Panc1 (cell line): ENCODE results near the gene SYN1. TPM values are rescaled to one million over a fixed set of nuclear protein-coding genes. Genes with fewer than 3 reads are reported as not detected.

Source experiments
- ATAC-seq: fragments of 200-7000 bp; cut with Tn5 transposase; 2 replicates; pipeline ENCODE4 v1.9.1; 2020; ENCODE audit warnings: mild to moderate bottlenecking, moderate library complexity
- BruUV-seq: library from RNA; stranded (reverse); fragments of 400-500 nt; replicated peaks from 2 replicates; lab custom pipeline; 2021; lab: Mats Ljungman, UMichigan
- CTCF ChIA-PET: fragments of 300-600 bp; sonication (Branson Sonifier 250); formaldehyde crosslinking; loops from one replicate; lab custom pipeline; 2022; ENCODE audit warnings: antibody characterized with exemption; lab: Charles Lee
- POLR2A ChIA-PET: fragments of 300-600 bp; sonication (Branson Sonifier 250); formaldehyde crosslinking; loops from one replicate; lab custom pipeline; 2022; ENCODE audit warnings: antibody characterized with exemption; lab: Charles Lee
- DNase-seq: peaks from one replicate; pipeline ENCODE4 v3.0.0-alpha.2; 2010; ENCODE audit warnings: low read depth, low spot score
- H3K27ac ChIP-seq: 2 replicates; pipeline ENCODE4 v1.5.1; 2011; ENCODE audit warnings: mild to moderate bottlenecking, low read length, inconsistent platforms
- H3K27me3 ChIP-seq: fragments of 200-500 bp; sonication (Bioruptor generic); 2 replicates; pipeline ENCODE4 v1.6.0; 2014; ENCODE audit warnings: low read length, inconsistent platforms; ENCODE audit not compliant: control insufficient read depth, insufficient read depth
- H3K36me3 ChIP-seq: fragments of 200-500 bp; sonication (Bioruptor generic); 2 replicates; pipeline ENCODE4 v1.5.1; 2014; ENCODE audit warnings: inconsistent platforms, mild to moderate bottlenecking, low read length, moderate library complexity; ENCODE audit not compliant: control insufficient read depth, insufficient read depth
- H3K4me1 ChIP-seq: 2 replicates; pipeline ENCODE4 v1.5.1; 2011; ENCODE audit warnings: inconsistent platforms, mild to moderate bottlenecking, low read length, moderate library complexity; ENCODE audit not compliant: control insufficient read depth, insufficient read depth
- H3K4me3 ChIP-seq, 2 experiments: 2 replicates each; pipeline ENCODE4 v1.5.1; 2011 to 2012; ENCODE audit warnings: low read depth in 2 of 2, low read length in 2 of 2, mild to moderate bottlenecking in 2 of 2, inconsistent platforms in 1 of 2, moderate library complexity in 1 of 2
- H3K9me3 ChIP-seq: fragments of 200-500 bp; sonication (Bioruptor generic); 2 replicates; pipeline ENCODE4 v1.5.1; 2014; ENCODE audit warnings: low read depth, mild to moderate bottlenecking, inconsistent platforms, low read length, moderate library complexity; ENCODE audit not compliant: control insufficient read depth, insufficient read depth
- CTCF ChIP-seq: fragments of 450-650 bp; IDR thresholded peaks from 2 replicates; pipeline ENCODE4 v1.5.1; 2017; ENCODE audit warnings: mild to moderate bottlenecking
- POLR2AphosphoS5 ChIP-seq: IDR thresholded peaks from 2 replicates; pipeline ENCODE4 v1.6.1; 2012; ENCODE audit warnings: mild to moderate bottlenecking, low read depth, low read length, moderate library complexity
- REST ChIP-seq, 2 experiments: IDR thresholded peaks; 2 replicates each; pipeline ENCODE4 v1.6.1; 2011 to 2012; ENCODE audit warnings: low read depth in 2 of 2, control low read depth in 1 of 2, low read length in 1 of 2, mild to moderate bottlenecking in 1 of 2, moderate library complexity in 1 of 2; ENCODE audit not compliant: insufficient read depth in 1 of 2
- SIN3A ChIP-seq: IDR thresholded peaks from 2 replicates; pipeline ENCODE4 v1.6.1; 2012; ENCODE audit warnings: low read depth, mild to moderate bottlenecking, low read length, moderate library complexity, borderline replicate concordance; ENCODE audit not compliant: insufficient read depth
- TCF7L2 ChIP-seq: IDR thresholded peaks from 2 replicates; pipeline ENCODE4 v1.6.1; 2011; ENCODE audit warnings: mild to moderate bottlenecking, low read depth, low read length, inconsistent platforms
- in situ Hi-C: cut with HindIII; loops from 2 replicates; pipeline ENCODE4 v1.10.0; 2016; ENCODE audit warnings: low sequenced_read_pairs, low pct_unique_long_range_greater_than_20kb
- intact Hi-C: fragments of 100-400 bp; cut with micrococcal nuclease; formaldehyde crosslinking; loops from one replicate; pipeline ENCODE4 v1.10.0; 2022; ENCODE audit not compliant: unreplicated experiment
- total RNA-seq: library from RNA; stranded (reverse); gene quantifications from one replicate; pipeline ENCODE4 v1.2.1, GENCODE V29; 2021; ENCODE audit not compliant: unreplicated experiment

Gene SYN1
- total RNA-seq, 1 experiment from 2014 or later: 1.0 TPM

- TF ChIP-seq TCF7L2: peak; percentile 80; the same call in 1 of the 2 replicates
- TF ChIP-seq REST (IDR thresholded peaks at IDR 0.05; ENCODE audit: insufficient read depth in 1 of 2, low read depth in 2 of 2, low read length in 1 of 2): no peak
- TF ChIP-seq POLR2AphosphoS5: no peak
- TF ChIP-seq SIN3A: no peak
- TF ChIP-seq CTCF: no peak
- peak overlapping the region; percentile 95 for H3K27ac ChIP-seq
- TSS peak; percentile 96 for BruUV-seq
- in situ Hi-C loops: no loop called here
- ATAC-seq (no peak), DNase-seq (no peak)
- H3K27me3 ChIP-seq: no peaks in the 10 kb centered on the region
- H3K36me3 ChIP-seq: peaks cover 5% of the 10 kb centered on the region; the same call in 1 of the 2 replicates
- no peaks in the 10 kb centered on the region for H3K9me3 ChIP-seq
- ChIA-PET POLR2A (no interaction called here), CTCF (no interaction called here)
- peak overlapping the region; percentile 65 to 66 for H3K4me3 ChIP-seq
- intact Hi-C loops: no loop called here
- peaks cover 3% of the 10 kb centered on the region; the same call in 1 of the 2 replicates for H3K4me1 ChIP-seq
Observed at GRCh38 chrX:47659421-47659726, 39.7 kb upstream of the SYN1 start.

- TF ChIP-seq REST (IDR thresholded peaks at IDR 0.05; ENCODE audit: insufficient read depth in 1 of 2, low read depth in 2 of 2, low read length in 1 of 2) (no peak), POLR2AphosphoS5 (peak; percentile 67; the same call in 1 of the 2 replicates), SIN3A (0 out of 2 replicates have a peak, but pooled peaks have one; percentile 45), TCF7L2 (peak; percentile 99)
- peaks cover 3% of the 10 kb centered on the region; the same call in 1 of the 2 replicates for H3K4me1 ChIP-seq
- no peaks in the 10 kb centered on the region for H3K9me3 ChIP-seq
- intact Hi-C loops: no loop called here
- no TSS peak for BruUV-seq
- H3K36me3 ChIP-seq: peaks cover 5% of the 10 kb centered on the region; the same call in 1 of the 2 replicates
- no peaks in the 10 kb centered on the region for H3K27me3 ChIP-seq
- in situ Hi-C loops: no loop called here
- H3K4me3 ChIP-seq: peak within 1 kb of the TSS; percentile 65 to 66
- CTCF ChIA-PET: no interaction called here
- peak; percentile 78 for DNase-seq
- POLR2A ChIA-PET: no interaction called here
- peak; percentile 94 for ATAC-seq
- H3K27ac ChIP-seq: peak within 1 kb of the TSS; percentile 95
Observed at GRCh38 chrX:47658684-47659420, 39.2 kb upstream of the SYN1 start, which contains the start of gene UXT. Gene UXT (minus strand): TSS chrX:47659180. CDS start chrX:47658927, 253 bp downstream.
